Measurements from ENCODE around the gene FBRSL1.
"Not testable (repeated sequence)": the region's sequence is repeated elsewhere in the genome, so short reads cannot be mapped to it uniquely, and the experiment has no call there.

FBRSL1 gene

GRCh38 chr12:132470397-132470796 lies 19.6 kb upstream of the FBRSL1 start:
- DNase-seq (ENCODE audit: low read depth in 2 of 2), result no peak

- no peak for DNase-seq (ENCODE audit: low read depth in 2 of 2)
Observed at GRCh38 chr12:132471011-132471857, 18.7 kb upstream of the FBRSL1 start.

- no peak for DNase-seq (ENCODE audit: low read depth in 2 of 2)
Observed at GRCh38 chr12:132471858-132472255, 18.1 kb upstream of the FBRSL1 start.

- no peak for DNase-seq (ENCODE audit: low read depth in 2 of 2)
Observed at GRCh38 chr12:132472386-132472785, 17.6 kb upstream of the FBRSL1 start.

GRCh38 chr12:132474237-132474741 lies 15.7 kb upstream of the FBRSL1 start:
- no peak for DNase-seq (ENCODE audit: low read depth in 2 of 2)

GRCh38 chr12:132474799-132475303 lies 15.1 kb upstream of the FBRSL1 start:
- not testable (repeated sequence) for DNase-seq (ENCODE audit: low read depth in 2 of 2)

GRCh38 chr12:132475304-132476037 lies 14.5 kb upstream of the FBRSL1 start:
- DNase-seq (ENCODE audit: low read depth in 2 of 2), result no peak

- no peak for DNase-seq (ENCODE audit: low read depth in 2 of 2)
Observed at GRCh38 chr12:132476038-132476414, 13.9 kb upstream of the FBRSL1 start.

GRCh38 chr12:132476421-132476820 lies 13.5 kb upstream of the FBRSL1 start:
- DNase-seq (ENCODE audit: low read depth in 2 of 2), result no peak

GRCh38 chr12:132477017-132477702 lies 12.8 kb upstream of the FBRSL1 start:
- DNase-seq (ENCODE audit: low read depth in 2 of 2), result no peak

GRCh38 chr12:132477703-132478432 lies 12.1 kb upstream of the FBRSL1 start:
- DNase-seq (ENCODE audit: low read depth in 2 of 2), result no peak

- DNase-seq (ENCODE audit: low read depth in 2 of 2), result no peak
Observed at GRCh38 chr12:132478433-132478803, 11.5 kb upstream of the FBRSL1 start.

GRCh38 chr12:132478845-132479244 lies 11.1 kb upstream of the FBRSL1 start:
- DNase-seq (ENCODE audit: low read depth in 2 of 2), result no peak

GRCh38 chr12:132479291-132479690 lies 10.7 kb upstream of the FBRSL1 start:
- DNase-seq (ENCODE audit: low read depth in 2 of 2), result no peak

- no peak for DNase-seq (ENCODE audit: low read depth in 2 of 2)
Observed at GRCh38 chr12:132479938-132480622, 9.9 kb upstream of the FBRSL1 start.

- DNase-seq (ENCODE audit: low read depth in 2 of 2), result no peak
Observed at GRCh38 chr12:132480623-132481132, 9.3 kb upstream of the FBRSL1 start.

GRCh38 chr12:132481345-132481744 lies 8.6 kb upstream of the FBRSL1 start:
- DNase-seq (ENCODE audit: low read depth in 2 of 2), result no peak

- DNase-seq (ENCODE audit: low read depth in 2 of 2), result no peak
Observed at GRCh38 chr12:132481771-132482745, 7.9 kb upstream of the FBRSL1 start.

- no peak for DNase-seq (ENCODE audit: low read depth in 2 of 2)
Observed at GRCh38 chr12:132482771-132483170, 7.2 kb upstream of the FBRSL1 start.
